Measurements from ENCODE around the gene CCDC171.

DNA sequence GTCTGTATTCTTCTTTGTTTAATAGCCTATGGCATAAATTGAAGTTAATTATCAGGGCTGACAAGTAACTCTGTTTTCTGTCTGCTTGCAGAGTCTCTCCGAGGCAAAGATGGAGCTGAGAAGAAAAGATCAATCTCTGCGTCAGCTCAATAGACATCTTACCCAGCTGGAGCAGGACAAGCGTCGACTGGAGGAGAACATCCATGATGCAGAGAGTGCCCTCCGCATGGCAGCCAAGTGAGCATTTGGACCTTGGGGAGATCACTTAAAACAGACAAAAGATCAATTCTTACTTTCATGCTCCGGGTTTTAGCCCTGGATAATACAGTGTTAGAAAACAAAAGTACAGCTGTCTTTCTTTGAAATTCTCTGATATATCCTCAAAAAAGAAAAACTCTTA is 293.8 kb downstream of the CCDC171 start:
- no peak for TF ChIP-seq CTCF (IDR thresholded peaks at IDR 0.05; ENCODE audit: insufficient read depth, low read depth, low read length)
- no peak for TF ChIP-seq EZH2 (IDR thresholded peaks at IDR 0.05; ENCODE audit: insufficient read depth, low read length)

All from astrocyte (in vitro differentiated cells and primary cell).